GM23338 (cell line): ENCODE data around the gene ASPSCR1.

ENCODE experiments used
- CREB1 ChIP-seq: fragments of 250-450 bp; sonication (Bioruptor Pico); IDR thresholded peaks from 2 replicates; pipeline ENCODE4 v1.5.0; 2020; ENCODE audit warnings: low read depth, mild to moderate bottlenecking, moderate library complexity
- EZH2 ChIP-seq: fragments of 200-600 bp; sonication (generic); IDR thresholded peaks from one replicate; pipeline ENCODE4 v1.8.0; 2017; ENCODE audit warnings: antibody characterized with exemption, mild to moderate bottlenecking, low read depth; ENCODE audit not compliant: unreplicated experiment
- EZH2phosphoT487 ChIP-seq: fragments of 200-600 bp; sonication (generic); IDR thresholded peaks from one replicate; pipeline ENCODE4 v1.8.1; 2018; ENCODE audit warnings: antibody characterized with exemption; ENCODE audit not compliant: unreplicated experiment
- JUNB ChIP-seq: IDR thresholded peaks from one replicate; pipeline ENCODE4 v1.6.1; 2016; ENCODE audit warnings: antibody characterized with exemption; ENCODE audit not compliant: unreplicated experiment
- NANOG ChIP-seq: IDR thresholded peaks from 2 replicates; pipeline ENCODE4 v1.6.1; 2016; ENCODE audit warnings: antibody characterized with exemption, borderline replicate concordance
- POLR2AphosphoS5 ChIP-seq: IDR thresholded peaks from 2 replicates; pipeline ENCODE4 v1.6.1; 2016; ENCODE audit warnings: antibody characterized with exemption, low read depth
- REST ChIP-seq: IDR thresholded peaks from one replicate; pipeline ENCODE4 v1.6.1; 2018; ENCODE audit warnings: antibody characterized with exemption; ENCODE audit not compliant: unreplicated experiment
- STAT1 ChIP-seq: IDR thresholded peaks from one replicate; pipeline ENCODE4 v1.6.1; 2016; ENCODE audit warnings: antibody characterized with exemption; ENCODE audit not compliant: unreplicated experiment
- ZNF114 ChIP-seq: fragments of 250-450 bp; sonication (Bioruptor Pico); IDR thresholded peaks from 2 replicates; pipeline ENCODE4 v1.5.0; 2020; ENCODE audit warnings: mild to moderate bottlenecking, moderate library complexity
- ZNF331 ChIP-seq: fragments of 250-450 bp; sonication (Bioruptor Pico); IDR thresholded peaks from 2 replicates; pipeline ENCODE4 v1.5.0; 2020; ENCODE audit warnings: low read depth, mild to moderate bottlenecking, moderate library complexity
- TF ChIP-seq, protein P1 (sequence below), 2 experiments: fragments of 200-600 bp in 1 of 2; sonication (generic) in 1 of 2; conservative IDR thresholded peaks; 2 replicates each; pipeline versions ENCODE4 v1.5.1 to v1.6.1; 2016 to 2017; ENCODE audit warnings: antibody characterized with exemption in 2 of 2, low read depth in 2 of 2, mild to moderate bottlenecking in 2 of 2, moderate library complexity in 1 of 2
- TF ChIP-seq, protein P2 (sequence below): IDR thresholded peaks from 2 replicates; pipeline ENCODE4 v1.6.1; 2016; ENCODE audit warnings: antibody characterized with exemption
- TF ChIP-seq, protein P3 (sequence below): fragments of 250-450 bp; sonication (Bioruptor Pico); IDR thresholded peaks from 2 replicates; pipeline ENCODE4 v1.5.0; 2020; ENCODE audit warnings: mild to moderate bottlenecking, moderate library complexity

DNA sequence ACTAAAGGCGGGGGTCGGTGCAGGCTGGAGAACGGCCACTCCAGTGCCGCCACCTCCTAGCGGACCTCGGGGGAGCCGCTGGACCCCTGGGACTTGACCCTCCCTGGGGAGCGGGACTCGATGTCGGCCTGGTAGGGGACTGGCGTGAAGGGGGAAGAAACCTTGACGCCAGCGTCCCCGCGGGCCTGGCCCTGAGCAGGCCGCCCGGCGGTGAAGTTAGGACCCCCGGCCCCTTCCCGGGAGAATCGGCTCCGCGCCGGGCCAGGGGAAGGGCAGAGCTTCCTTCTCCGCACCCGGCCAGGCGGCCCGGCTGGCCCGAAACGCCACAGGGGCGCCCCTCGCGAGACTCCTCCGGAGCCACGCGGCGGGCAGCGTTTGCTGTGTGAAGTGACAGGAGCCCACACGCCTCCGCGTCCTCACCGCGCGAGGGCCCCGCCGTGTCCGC, 87.8 kb downstream of the ASPSCR1 start:
- no peak for TF ChIP-seq NANOG
- no peak for TF ChIP-seq CREB1 (CRISPR knock-in tag)
- TF ChIP-seq, protein P1, sequence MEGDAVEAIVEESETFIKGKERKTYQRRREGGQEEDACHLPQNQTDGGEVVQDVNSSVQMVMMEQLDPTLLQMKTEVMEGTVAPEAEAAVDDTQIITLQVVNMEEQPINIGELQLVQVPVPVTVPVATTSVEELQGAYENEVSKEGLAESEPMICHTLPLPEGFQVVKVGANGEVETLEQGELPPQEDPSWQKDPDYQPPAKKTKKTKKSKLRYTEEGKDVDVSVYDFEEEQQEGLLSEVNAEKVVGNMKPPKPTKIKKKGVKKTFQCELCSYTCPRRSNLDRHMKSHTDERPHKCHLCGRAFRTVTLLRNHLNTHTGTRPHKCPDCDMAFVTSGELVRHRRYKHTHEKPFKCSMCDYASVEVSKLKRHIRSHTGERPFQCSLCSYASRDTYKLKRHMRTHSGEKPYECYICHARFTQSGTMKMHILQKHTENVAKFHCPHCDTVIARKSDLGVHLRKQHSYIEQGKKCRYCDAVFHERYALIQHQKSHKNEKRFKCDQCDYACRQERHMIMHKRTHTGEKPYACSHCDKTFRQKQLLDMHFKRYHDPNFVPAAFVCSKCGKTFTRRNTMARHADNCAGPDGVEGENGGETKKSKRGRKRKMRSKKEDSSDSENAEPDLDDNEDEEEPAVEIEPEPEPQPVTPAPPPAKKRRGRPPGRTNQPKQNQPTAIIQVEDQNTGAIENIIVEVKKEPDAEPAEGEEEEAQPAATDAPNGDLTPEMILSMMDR (conservative IDR thresholded peaks at IDR 0.05; ENCODE audit: low read depth in 2 of 2): no peak
- TF ChIP-seq EZH2: no peak
- no peak for TF ChIP-seq ZNF331 (CRISPR knock-in tag)
- TF ChIP-seq, protein P2, sequence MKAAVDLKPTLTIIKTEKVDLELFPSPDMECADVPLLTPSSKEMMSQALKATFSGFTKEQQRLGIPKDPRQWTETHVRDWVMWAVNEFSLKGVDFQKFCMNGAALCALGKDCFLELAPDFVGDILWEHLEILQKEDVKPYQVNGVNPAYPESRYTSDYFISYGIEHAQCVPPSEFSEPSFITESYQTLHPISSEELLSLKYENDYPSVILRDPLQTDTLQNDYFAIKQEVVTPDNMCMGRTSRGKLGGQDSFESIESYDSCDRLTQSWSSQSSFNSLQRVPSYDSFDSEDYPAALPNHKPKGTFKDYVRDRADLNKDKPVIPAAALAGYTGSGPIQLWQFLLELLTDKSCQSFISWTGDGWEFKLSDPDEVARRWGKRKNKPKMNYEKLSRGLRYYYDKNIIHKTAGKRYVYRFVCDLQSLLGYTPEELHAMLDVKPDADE: no peak
- no peak for TF ChIP-seq REST
- TF ChIP-seq POLR2AphosphoS5: no peak
- TF ChIP-seq, protein P3, sequence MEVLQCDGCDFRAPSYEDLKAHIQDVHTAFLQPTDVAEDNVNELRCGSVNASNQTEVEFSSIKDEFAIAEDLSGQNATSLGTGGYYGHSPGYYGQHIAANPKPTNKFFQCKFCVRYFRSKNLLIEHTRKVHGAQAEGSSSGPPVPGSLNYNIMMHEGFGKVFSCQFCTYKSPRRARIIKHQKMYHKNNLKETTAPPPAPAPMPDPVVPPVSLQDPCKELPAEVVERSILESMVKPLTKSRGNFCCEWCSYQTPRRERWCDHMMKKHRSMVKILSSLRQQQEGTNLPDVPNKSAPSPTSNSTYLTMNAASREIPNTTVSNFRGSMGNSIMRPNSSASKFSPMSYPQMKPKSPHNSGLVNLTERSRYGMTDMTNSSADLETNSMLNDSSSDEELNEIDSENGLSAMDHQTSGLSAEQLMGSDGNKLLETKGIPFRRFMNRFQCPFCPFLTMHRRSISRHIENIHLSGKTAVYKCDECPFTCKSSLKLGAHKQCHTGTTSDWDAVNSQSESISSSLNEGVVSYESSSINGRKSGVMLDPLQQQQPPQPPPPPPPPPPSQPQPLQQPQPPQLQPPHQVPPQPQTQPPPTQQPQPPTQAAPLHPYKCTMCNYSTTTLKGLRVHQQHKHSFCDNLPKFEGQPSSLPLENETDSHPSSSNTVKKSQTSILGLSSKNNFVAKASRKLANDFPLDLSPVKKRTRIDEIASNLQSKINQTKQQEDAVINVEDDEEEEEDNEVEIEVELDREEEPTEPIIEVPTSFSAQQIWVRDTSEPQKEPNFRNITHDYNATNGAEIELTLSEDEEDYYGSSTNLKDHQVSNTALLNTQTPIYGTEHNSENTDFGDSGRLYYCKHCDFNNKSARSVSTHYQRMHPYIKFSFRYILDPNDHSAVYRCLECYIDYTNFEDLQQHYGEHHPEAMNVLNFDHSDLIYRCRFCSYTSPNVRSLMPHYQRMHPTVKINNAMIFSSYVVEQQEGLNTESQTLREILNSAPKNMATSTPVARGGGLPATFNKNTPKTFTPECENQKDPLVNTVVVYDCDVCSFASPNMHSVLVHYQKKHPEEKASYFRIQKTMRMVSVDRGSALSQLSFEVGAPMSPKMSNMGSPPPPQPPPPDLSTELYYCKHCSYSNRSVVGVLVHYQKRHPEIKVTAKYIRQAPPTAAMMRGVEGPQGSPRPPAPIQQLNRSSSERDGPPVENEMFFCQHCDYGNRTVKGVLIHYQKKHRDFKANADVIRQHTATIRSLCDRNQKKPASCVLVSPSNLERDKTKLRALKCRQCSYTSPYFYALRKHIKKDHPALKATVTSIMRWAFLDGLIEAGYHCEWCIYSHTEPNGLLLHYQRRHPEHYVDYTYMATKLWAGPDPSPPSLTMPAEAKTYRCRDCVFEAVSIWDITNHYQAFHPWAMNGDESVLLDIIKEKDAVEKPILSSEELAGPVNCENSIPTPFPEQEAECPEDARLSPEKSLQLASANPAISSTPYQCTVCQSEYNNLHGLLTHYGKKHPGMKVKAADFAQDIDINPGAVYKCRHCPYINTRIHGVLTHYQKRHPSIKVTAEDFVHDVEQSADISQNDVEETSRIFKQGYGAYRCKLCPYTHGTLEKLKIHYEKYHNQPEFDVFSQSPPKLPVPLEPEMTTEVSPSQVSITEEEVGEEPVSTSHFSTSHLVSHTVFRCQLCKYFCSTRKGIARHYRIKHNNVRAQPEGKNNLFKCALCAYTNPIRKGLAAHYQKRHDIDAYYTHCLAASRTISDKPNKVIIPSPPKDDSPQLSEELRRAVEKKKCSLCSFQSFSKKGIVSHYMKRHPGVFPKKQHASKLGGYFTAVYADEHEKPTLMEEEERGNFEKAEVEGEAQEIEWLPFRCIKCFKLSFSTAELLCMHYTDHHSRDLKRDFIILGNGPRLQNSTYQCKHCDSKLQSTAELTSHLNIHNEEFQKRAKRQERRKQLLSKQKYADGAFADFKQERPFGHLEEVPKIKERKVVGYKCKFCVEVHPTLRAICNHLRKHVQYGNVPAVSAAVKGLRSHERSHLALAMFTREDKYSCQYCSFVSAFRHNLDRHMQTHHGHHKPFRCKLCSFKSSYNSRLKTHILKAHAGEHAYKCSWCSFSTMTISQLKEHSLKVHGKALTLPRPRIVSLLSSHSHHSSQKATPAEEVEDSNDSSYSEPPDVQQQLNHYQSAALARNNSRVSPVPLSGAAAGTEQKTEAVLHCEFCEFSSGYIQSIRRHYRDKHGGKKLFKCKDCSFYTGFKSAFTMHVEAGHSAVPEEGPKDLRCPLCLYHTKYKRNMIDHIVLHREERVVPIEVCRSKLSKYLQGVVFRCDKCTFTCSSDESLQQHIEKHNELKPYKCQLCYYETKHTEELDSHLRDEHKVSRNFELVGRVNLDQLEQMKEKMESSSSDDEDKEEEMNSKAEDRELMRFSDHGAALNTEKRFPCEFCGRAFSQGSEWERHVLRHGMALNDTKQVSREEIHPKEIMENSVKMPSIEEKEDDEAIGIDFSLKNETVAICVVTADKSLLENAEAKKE (CRISPR knock-in tag): no peak
- no peak for TF ChIP-seq JUNB
- TF ChIP-seq EZH2phosphoT487: no peak
- TF ChIP-seq STAT1: no peak
- no peak for TF ChIP-seq ZNF114
